GM06990 (cell line): ENCODE results near the gene POLN.

Source experiments
- DNase-seq: peaks from one replicate; pipeline ENCODE4 v3.0.0-alpha.2; 2011; ENCODE audit not compliant: insufficient read length; ENCODE audit errors: extremely low read depth
- H3K27me3 ChIP-seq: replicated peaks from 2 replicates; pipeline ENCODE4 v1.6.0; 2011; ENCODE audit warnings: low read length; ENCODE audit not compliant: control insufficient read depth, insufficient read depth
- H3K36me3 ChIP-seq: 2 replicates; pipeline ENCODE4 v1.5.1; 2011; ENCODE audit warnings: low read length; ENCODE audit not compliant: control insufficient read depth, insufficient read depth
- H3K4me3 ChIP-seq: replicated peaks from 2 replicates; pipeline ENCODE4 v1.5.1; 2011; ENCODE audit warnings: low read depth, mild to moderate bottlenecking, control low read depth, low read length
- TF ChIP-seq, protein P1 (sequence below): IDR thresholded peaks from 2 replicates; pipeline ENCODE4 v1.5.1; 2011; ENCODE audit warnings: low read length, control low read depth, mild to moderate bottlenecking, inconsistent platforms; ENCODE audit not compliant: insufficient read depth, poor library complexity, severe bottlenecking

Gene POLN

DNA sequence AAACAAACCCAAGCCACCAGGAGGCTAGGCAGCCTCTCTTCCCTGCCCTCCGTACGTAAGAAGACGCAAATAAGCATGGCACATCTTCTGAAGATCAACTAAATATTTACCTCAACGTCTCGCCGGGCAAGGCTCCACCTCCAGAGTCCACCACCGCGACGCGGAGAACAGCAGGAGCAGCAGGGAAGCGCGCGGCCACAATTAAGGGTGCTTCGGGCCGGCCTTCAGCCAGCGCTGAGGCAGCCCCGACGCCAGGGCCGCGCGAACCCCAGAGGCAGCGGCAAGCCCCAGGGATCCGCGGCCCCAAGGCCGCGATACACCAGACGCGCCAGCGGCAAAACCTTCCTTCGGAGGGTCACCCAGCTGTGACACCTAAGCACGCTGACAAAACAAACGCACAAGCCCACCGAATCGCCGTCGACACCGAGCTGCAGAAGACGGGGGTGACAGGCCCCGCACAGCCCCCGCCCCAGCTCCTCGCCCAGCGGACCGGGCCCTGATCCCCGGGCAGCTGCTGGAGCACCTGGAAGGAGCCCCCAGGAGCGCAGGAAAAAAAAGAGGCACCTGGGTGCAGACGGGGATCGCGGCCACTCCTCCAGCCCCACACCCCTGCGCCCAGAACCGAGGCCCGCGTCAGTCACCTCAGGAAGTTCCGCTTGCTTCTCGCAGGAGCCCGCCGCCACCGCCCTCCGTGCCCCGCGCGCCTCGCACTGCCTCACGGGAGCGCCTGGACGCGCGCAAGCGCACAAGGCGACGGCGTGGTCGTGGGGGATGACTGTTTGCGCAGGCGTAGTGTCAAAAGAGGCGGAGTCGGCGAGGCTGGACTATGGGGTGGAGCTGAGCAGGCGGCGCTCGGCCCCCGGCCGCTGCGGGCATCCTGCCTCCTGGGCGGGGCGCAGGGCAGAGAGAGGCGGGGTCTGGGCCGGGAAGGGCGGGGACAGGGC is at the start of gene POLN, which contains the start of gene HAUS3:
Gene POLN, minus strand, starts transcription at position 712 of the 944 bp plus-strand sequence. CDS start 12,890 bp downstream, outside the sequence.
Gene HAUS3, minus strand, starts transcription at position 712 of the 944 bp plus-strand sequence. CDS start 1,175 bp downstream, outside the sequence.
- Histone ChIP-seq H3K36me3 (no peaks in the 10 kb centered on the region), H3K4me3 (peak within 1 kb of the TSS; percentile 99), H3K27me3 (no peaks in the 10 kb centered on the region)
- TF ChIP-seq, protein P1, sequence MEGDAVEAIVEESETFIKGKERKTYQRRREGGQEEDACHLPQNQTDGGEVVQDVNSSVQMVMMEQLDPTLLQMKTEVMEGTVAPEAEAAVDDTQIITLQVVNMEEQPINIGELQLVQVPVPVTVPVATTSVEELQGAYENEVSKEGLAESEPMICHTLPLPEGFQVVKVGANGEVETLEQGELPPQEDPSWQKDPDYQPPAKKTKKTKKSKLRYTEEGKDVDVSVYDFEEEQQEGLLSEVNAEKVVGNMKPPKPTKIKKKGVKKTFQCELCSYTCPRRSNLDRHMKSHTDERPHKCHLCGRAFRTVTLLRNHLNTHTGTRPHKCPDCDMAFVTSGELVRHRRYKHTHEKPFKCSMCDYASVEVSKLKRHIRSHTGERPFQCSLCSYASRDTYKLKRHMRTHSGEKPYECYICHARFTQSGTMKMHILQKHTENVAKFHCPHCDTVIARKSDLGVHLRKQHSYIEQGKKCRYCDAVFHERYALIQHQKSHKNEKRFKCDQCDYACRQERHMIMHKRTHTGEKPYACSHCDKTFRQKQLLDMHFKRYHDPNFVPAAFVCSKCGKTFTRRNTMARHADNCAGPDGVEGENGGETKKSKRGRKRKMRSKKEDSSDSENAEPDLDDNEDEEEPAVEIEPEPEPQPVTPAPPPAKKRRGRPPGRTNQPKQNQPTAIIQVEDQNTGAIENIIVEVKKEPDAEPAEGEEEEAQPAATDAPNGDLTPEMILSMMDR, result no peak
- peak; percentile 98 for DNase-seq

- TF ChIP-seq, protein P1, result no peak
- DNase-seq, result peak; percentile 43
- Histone ChIP-seq H3K27me3 (no peaks in the 10 kb centered on the region; the same call in none of the 2 replicates), H3K4me3 (no peak overlapping the region), H3K36me3 (no peaks in the 10 kb centered on the region)
Observed at GRCh38 chr4:2290974-2291704, 49.2 kb upstream of the POLN start.

- no peaks in the 10 kb centered on the region; the same call in none of the 2 replicates for H3K27me3 ChIP-seq
- TF ChIP-seq, protein P1, result no peak
- DNase-seq, result no peak
Observed at GRCh38 chr4:2290488-2290887, 48.6 kb upstream of the POLN start.

GRCh38 chr4:2289955-2290333 is 48.0 kb upstream of the POLN start:
- H3K27me3 ChIP-seq, result no peaks in the 10 kb centered on the region; the same call in none of the 2 replicates
- H3K36me3 ChIP-seq, result no peaks in the 10 kb centered on the region
- TF ChIP-seq, protein P1, result no peak
- no peak for DNase-seq
- H3K4me3 ChIP-seq, result no peak overlapping the region

More at GRCh38 chr4:2290488-2290887, 48.6 kb upstream of the POLN start:
- Histone ChIP-seq H3K36me3 (no peaks in the 10 kb centered on the region), H3K4me3 (no peak overlapping the region)

GRCh38 chr4:2289311-2289954 is 47.5 kb upstream of the POLN start:
- TF ChIP-seq, protein P1, result no peak
- H3K36me3 ChIP-seq, result no peaks in the 10 kb centered on the region
- no peak for DNase-seq

More at GRCh38 chr4:2289311-2289954, 47.5 kb upstream of the POLN start:
- Histone ChIP-seq H3K4me3 (no peak overlapping the region), H3K27me3 (no peaks in the 10 kb centered on the region; the same call in none of the 2 replicates)
